IMR-90 (cell line): ENCODE measurements around the gene TEX38. TPM values are rescaled to one million over a fixed set of nuclear protein-coding genes. Genes with fewer than 3 reads are reported as not detected.
"Not testable (repeated sequence)": the region's sequence is repeated elsewhere in the genome, so short reads cannot be mapped to it uniquely, and the experiment has no call there.

Source experiments
- ATAC-seq: fragments of 200-7000 bp; cut with Tn5 transposase; 2 replicates; pipeline ENCODE4 v1.9.1; 2020; ENCODE audit warnings: low read depth, mild to moderate bottlenecking, moderate library complexity
- BruUV-seq: library from RNA; stranded (reverse); fragments of 400-500 nt; replicated peaks from 2 replicates; lab custom pipeline; 2021; lab: Mats Ljungman, UMichigan
- CTCF ChIA-PET: fragments of 300-600 bp; formaldehyde crosslinking; extraction: SDS; loops from one replicate; lab custom pipeline; 2021; ENCODE audit warnings: antibody characterized with exemption; lab: Yijun Ruan, JAX
- POLR2A ChIA-PET: fragments of 300-600 bp; sonication (Branson Sonifier 250); formaldehyde crosslinking; loops from one replicate; lab custom pipeline; 2022; ENCODE audit warnings: antibody characterized with exemption; ENCODE audit not compliant: unreplicated experiment; lab: Charles Lee
- DNase-seq: peaks from one replicate; pipeline ENCODE4 v3.0.0; 2013
- H2AFZ ChIP-seq: replicated peaks from 2 replicates; pipeline ENCODE3; 2013; ENCODE audit warnings: low read length, mild to moderate bottlenecking; ENCODE audit not compliant: poor library complexity
- H2AK5ac ChIP-seq: 2 replicates; pipeline ENCODE4 v1.6.1; 2013; ENCODE audit warnings: low read depth, low read length, inconsistent platforms
- H2AK9ac ChIP-seq: replicated peaks from 2 replicates; pipeline ENCODE3; 2013; ENCODE audit warnings: mild to moderate bottlenecking, low read depth, low read length, moderate library complexity; ENCODE audit not compliant: poor library complexity
- H2BK120ac ChIP-seq: 2 replicates; pipeline ENCODE4 v1.6.1; 2013; ENCODE audit warnings: low read depth, low read length, inconsistent platforms
- H2BK15ac ChIP-seq: 3 replicates; pipeline ENCODE4 v1.6.1; 2013; ENCODE audit warnings: low read depth, low read length, inconsistent platforms
- H2BK20ac ChIP-seq: 2 replicates; pipeline ENCODE4 v1.6.1; 2013; ENCODE audit warnings: low read depth, mild to moderate bottlenecking, inconsistent platforms, low read length, moderate library complexity
- H2BK5ac ChIP-seq: 2 replicates; pipeline ENCODE4 v1.6.1; 2013; ENCODE audit warnings: mild to moderate bottlenecking, low read depth, low read length, inconsistent platforms; ENCODE audit not compliant: poor library complexity, severe bottlenecking
- H3K14ac ChIP-seq: replicated peaks from 2 replicates; pipeline ENCODE4 v1.6.1; 2013; ENCODE audit warnings: low read depth, low read length, inconsistent platforms
- H3K18ac ChIP-seq: 2 replicates; pipeline ENCODE4 v1.6.1; 2013; ENCODE audit warnings: low read depth, low read length, control low read depth
- H3K23ac ChIP-seq: 2 replicates; pipeline ENCODE4 v1.6.1; 2013; ENCODE audit warnings: low read depth, low read length, inconsistent platforms
- H3K27ac ChIP-seq: 2 replicates; pipeline ENCODE4 v1.5.1; 2013; ENCODE audit warnings: mild to moderate bottlenecking, control low read depth, low read length; ENCODE audit not compliant: insufficient read depth
- H3K27me3 ChIP-seq: 2 replicates; pipeline ENCODE4 v1.6.1; 2013; ENCODE audit warnings: low read length; ENCODE audit not compliant: control insufficient read depth, insufficient read depth
- H3K36me3 ChIP-seq: 2 replicates; pipeline ENCODE4 v1.6.1; 2013; ENCODE audit warnings: low read length, mixed read lengths; ENCODE audit not compliant: control insufficient read depth, insufficient read depth
- H3K4ac ChIP-seq: 2 replicates; pipeline ENCODE4 v1.6.1; 2013; ENCODE audit warnings: low read depth, low read length, inconsistent platforms
- H3K4me1 ChIP-seq: 2 replicates; pipeline ENCODE4 v1.6.1; 2013; ENCODE audit warnings: low read length, mixed read lengths; ENCODE audit not compliant: control insufficient read depth, insufficient read depth
- H3K4me2 ChIP-seq: 2 replicates; pipeline ENCODE4 v1.6.1; 2013; ENCODE audit warnings: low read depth, mild to moderate bottlenecking, control low read depth, low read length, moderate library complexity
- H3K4me3 ChIP-seq: 2 replicates; pipeline ENCODE4 v1.5.1; 2013; ENCODE audit warnings: low read depth, mild to moderate bottlenecking, control low read depth, low read length, moderate library complexity; ENCODE audit not compliant: insufficient read depth
- H3K56ac ChIP-seq: 2 replicates; pipeline ENCODE4 v1.6.1; 2013; ENCODE audit warnings: low read length, inconsistent platforms; ENCODE audit not compliant: insufficient read depth; ENCODE audit errors: extremely low read depth
- H3K79me1 ChIP-seq, 2 experiments: 2 replicates each; pipeline ENCODE4 v1.6.1; 2013; ENCODE audit warnings: low read length in 2 of 2, inconsistent platforms in 1 of 2, low read depth in 1 of 2
- H3K9ac ChIP-seq: 2 replicates; pipeline ENCODE4 v1.6.1; 2013; ENCODE audit warnings: low read depth, low read length, control low read depth
- H3K9me1 ChIP-seq: 2 replicates; pipeline ENCODE4 v1.6.1; 2013; ENCODE audit warnings: low read length, inconsistent platforms; ENCODE audit not compliant: insufficient read depth
- H3K9me3 ChIP-seq: 2 replicates; pipeline ENCODE4 v1.6.1; 2013; ENCODE audit warnings: low read length; ENCODE audit not compliant: control insufficient read depth, insufficient read depth
- H4K20me1 ChIP-seq: 2 replicates; pipeline ENCODE4 v1.6.1; 2013; ENCODE audit warnings: low read length, inconsistent platforms; ENCODE audit not compliant: insufficient read depth
- H4K5ac ChIP-seq: 2 replicates; pipeline ENCODE4 v1.6.1; 2013; ENCODE audit warnings: mild to moderate bottlenecking, low read depth, low read length, control low read depth
- H4K8ac ChIP-seq, 2 experiments: 2 replicates each; pipeline ENCODE4 v1.6.1; 2013; ENCODE audit warnings: low read depth in 2 of 2, low read length in 2 of 2, control low read depth in 1 of 2, inconsistent platforms in 1 of 2
- H4K91ac ChIP-seq: 2 replicates; pipeline ENCODE4 v1.6.1; 2013; ENCODE audit warnings: low read depth, low read length, inconsistent platforms; ENCODE audit not compliant: insufficient read depth
- WGBS, 2 experiments: methylation state at CpG; one replicate each; pipeline versions ENCODE4 v1.1.5 to v1.1.7; 2013; ENCODE audit warnings: missing lambda C conversion rate in 2 of 2; ENCODE audit not compliant: insufficient read length in 1 of 2; ENCODE audit errors: extremely low coverage in 2 of 2; 5-methylcytosine and 5-hydroxymethylcytosine counted together
- dilution Hi-C: fragments of 300-500 bp; cut with HindIII; formaldehyde crosslinking; loops from one replicate; pipeline ENCODE4 v1.14.3; 2018; ENCODE audit warnings: low sequenced_read_pairs; ENCODE audit not compliant: unreplicated experiment
- in situ Hi-C: fragments of 300-500 bp; cut with MboI; formaldehyde crosslinking; loops from 3 replicates; pipeline ENCODE4 v1.14.3; 2019; ENCODE audit warnings: low sequenced_read_pairs, inconsistent platforms, mixed read lengths
- intact Hi-C: fragments of 100-400 bp; cut with micrococcal nuclease; formaldehyde crosslinking; loops from 2 replicates; pipeline ENCODE4 v1.10.0; 2022
- polyA plus RNA-seq, 3 experiments: library from polyadenylated mRNA; depleted of rRNA; stranded (reverse); fragments of >200 nt; gene quantifications; 2 replicates each; pipeline ENCODE4 v1.2.3, GENCODE V29; 2012; ENCODE audit warnings: low replicate concordance in 1 of 3
- total RNA-seq: library from RNA; depleted of rRNA; stranded (reverse); fragments of >200 nt; gene quantifications from 2 replicates; pipeline ENCODE4 v1.2.3, GENCODE V29; 2012

The TEX38 gene
- total and polyA plus RNA-seq, 2 of the 4 experiments (the other 2 are of a cell fraction), result not detected

- CTCF ChIA-PET, dilution Hi-C loops, H3K18ac ChIP-seq, H4K20me1 ChIP-seq, intact Hi-C loops, H4K5ac ChIP-seq, H3K4me2 ChIP-seq, in situ Hi-C loops, H3K79me1 ChIP-seq, ATAC-seq, H2BK20ac ChIP-seq, H3K9me3 ChIP-seq, H2BK120ac ChIP-seq, H2AFZ ChIP-seq, H2BK15ac ChIP-seq, H3K23ac ChIP-seq, H3K4me3 ChIP-seq, H3K27me3 ChIP-seq, H3K4me1 ChIP-seq, H2AK5ac ChIP-seq, H3K9ac ChIP-seq, H3K4ac ChIP-seq, DNase-seq, POLR2A ChIA-PET, H3K14ac ChIP-seq, H3K56ac ChIP-seq, BruUV-seq, H3K27ac ChIP-seq, H2AK9ac ChIP-seq, H3K9me1 ChIP-seq, H2BK5ac ChIP-seq, H4K91ac ChIP-seq, H4K8ac ChIP-seq: not testable (repeated sequence)
- WGBS, 2 experiments, result no CpG with 5 or more reads among the region's 3 CpGs
- H3K36me3 ChIP-seq, result peaks cover 15% of the 10 kb centered on the region; the same call in 1 of the 2 replicates
These were observed 20.5 kb upstream of the TEX38 start for GRCh38 chr1:46651152-46651551.
